Sigmoid colon (tissue), 4 donors: Measurements from ENCODE around the gene SSTR5.

Experiments
- POLR2A ChIP-seq, 2 donors: fragments of 450-650 bp; IDR thresholded peaks; one replicate each; pipeline ENCODE4 v1.6.1; 2016; ENCODE audit warnings: antibody characterized with exemption in 2 of 2, mild to moderate bottlenecking in 2 of 2, moderate library complexity in 2 of 2
- POLR2AphosphoS5 ChIP-seq, 4 donors: sonication (generic); formaldehyde crosslinking; IDR thresholded peaks; one replicate each; pipeline ENCODE4 v1.6.1; 2017; ENCODE audit warnings: antibody characterized with exemption in 4 of 4
- TF ChIP-seq, protein P1 (sequence below), 4 experiments: fragments of 450-650 bp in 3 of 4; fragments of 200-600 bp in 1 of 4; IDR thresholded peaks; one replicate each; pipeline ENCODE4 v1.5.1; 2016 to 2019; ENCODE audit warnings: antibody characterized with exemption in 4 of 4, mild to moderate bottlenecking in 3 of 4, moderate library complexity in 2 of 4

DNA sequence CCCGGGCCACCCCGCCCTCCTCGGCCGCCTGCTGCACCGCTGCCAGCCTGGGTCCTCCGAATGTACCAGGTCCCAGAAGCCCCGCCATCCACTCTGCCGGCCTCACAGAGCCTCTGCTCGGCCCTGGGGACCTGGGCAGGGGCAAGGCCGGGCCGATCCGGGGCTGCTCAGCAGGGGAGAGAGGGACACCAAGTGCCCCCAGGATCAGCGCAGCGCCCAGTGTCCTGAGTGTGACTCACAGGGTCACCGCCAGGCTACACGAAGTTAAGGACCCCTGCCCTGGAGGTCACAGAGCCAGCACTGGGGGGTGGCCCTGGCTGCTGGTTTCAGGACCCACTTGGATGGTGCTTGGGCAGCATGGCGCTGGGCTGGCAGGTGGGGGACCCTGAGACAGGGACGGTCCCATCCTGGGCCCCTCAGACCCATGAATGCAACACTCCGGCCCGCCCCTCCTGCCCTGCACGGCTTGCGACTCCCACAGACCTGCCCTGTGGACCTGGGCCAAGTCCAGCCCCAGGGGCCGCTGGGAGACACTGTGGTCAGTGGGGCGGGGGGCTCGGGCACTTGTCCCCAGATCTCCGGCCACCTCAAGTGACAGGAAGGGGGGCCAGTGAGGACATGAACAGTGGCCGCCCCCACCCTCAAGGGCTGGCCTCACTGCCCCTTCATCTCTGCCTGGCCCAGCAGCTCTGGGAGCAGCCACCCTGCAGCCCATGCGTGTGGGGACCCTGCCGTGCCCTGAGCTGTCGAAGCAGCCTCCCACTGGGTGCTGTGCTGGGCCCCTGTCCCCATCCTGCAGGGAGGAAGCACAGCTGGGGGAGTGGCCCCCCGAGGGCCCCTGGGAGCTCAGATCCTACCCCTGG, 23.2 kb upstream of the SSTR5 start:
- TF ChIP-seq, protein P1, sequence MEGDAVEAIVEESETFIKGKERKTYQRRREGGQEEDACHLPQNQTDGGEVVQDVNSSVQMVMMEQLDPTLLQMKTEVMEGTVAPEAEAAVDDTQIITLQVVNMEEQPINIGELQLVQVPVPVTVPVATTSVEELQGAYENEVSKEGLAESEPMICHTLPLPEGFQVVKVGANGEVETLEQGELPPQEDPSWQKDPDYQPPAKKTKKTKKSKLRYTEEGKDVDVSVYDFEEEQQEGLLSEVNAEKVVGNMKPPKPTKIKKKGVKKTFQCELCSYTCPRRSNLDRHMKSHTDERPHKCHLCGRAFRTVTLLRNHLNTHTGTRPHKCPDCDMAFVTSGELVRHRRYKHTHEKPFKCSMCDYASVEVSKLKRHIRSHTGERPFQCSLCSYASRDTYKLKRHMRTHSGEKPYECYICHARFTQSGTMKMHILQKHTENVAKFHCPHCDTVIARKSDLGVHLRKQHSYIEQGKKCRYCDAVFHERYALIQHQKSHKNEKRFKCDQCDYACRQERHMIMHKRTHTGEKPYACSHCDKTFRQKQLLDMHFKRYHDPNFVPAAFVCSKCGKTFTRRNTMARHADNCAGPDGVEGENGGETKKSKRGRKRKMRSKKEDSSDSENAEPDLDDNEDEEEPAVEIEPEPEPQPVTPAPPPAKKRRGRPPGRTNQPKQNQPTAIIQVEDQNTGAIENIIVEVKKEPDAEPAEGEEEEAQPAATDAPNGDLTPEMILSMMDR (IDR thresholded peaks at IDR 0.05) = no peak
- TF ChIP-seq POLR2AphosphoS5 (IDR thresholded peaks at IDR 0.05) = no peak
- no peak for TF ChIP-seq POLR2A (IDR thresholded peaks at IDR 0.05)
